Naive B cell (primary cell): ENCODE results near the gene CNPY1. TPM values are rescaled to one million over a fixed set of nuclear protein-coding genes. Genes with fewer than 3 reads are reported as not detected.
A peak's percentile ranks its signal among the peaks of the same experiment; 100 is the strongest.
"Not testable (repeated sequence)": the region's sequence is repeated elsewhere in the genome, so short reads cannot be mapped to it uniquely, and the experiment has no call there.

Source experiments
- ATAC-seq, 2 donors: fragments of 150-1000 bp; cut with Tn5 transposase; 2 replicates each; pipeline ENCODE4 v1.10.0; 2021; ENCODE audit warnings: low read depth in 2 of 2, mild to moderate bottlenecking in 2 of 2, moderate library complexity in 2 of 2
- DNase-seq: peaks from one replicate; pipeline ENCODE4 v3.0.0; 2022
- H3K27ac Mint-ChIP-seq, 6 donors: one replicate each; pipeline ENCODE4 v1.8.0; 2020 to 2022; ENCODE audit warnings: mild to moderate bottlenecking in 6 of 6, mixed read lengths in 6 of 6, moderate library complexity in 5 of 6, inconsistent platforms in 2 of 6
- H3K27me3 Mint-ChIP-seq, 3 donors: one replicate each; pipeline ENCODE4 v1.8.0; 2021 to 2022; ENCODE audit warnings: mixed read lengths in 3 of 3, mild to moderate bottlenecking in 1 of 3
- H3K36me3 Mint-ChIP-seq, 2 donors: one replicate each; pipeline ENCODE4 v1.8.0; 2020 to 2022; ENCODE audit warnings: mixed read lengths in 2 of 2, inconsistent platforms in 1 of 2, mild to moderate bottlenecking in 1 of 2
- H3K4me1 Mint-ChIP-seq, 3 donors: one replicate each; pipeline ENCODE4 v1.8.0; 2020 to 2022; ENCODE audit warnings: mixed read lengths in 3 of 3, inconsistent platforms in 1 of 3, mild to moderate bottlenecking in 1 of 3, moderate library complexity in 1 of 3
- H3K4me3 Mint-ChIP-seq, 8 donors: one replicate each; pipeline ENCODE4 v1.8.0; 2020 to 2022; ENCODE audit warnings: mild to moderate bottlenecking in 8 of 8, mixed read lengths in 8 of 8, moderate library complexity in 8 of 8, inconsistent platforms in 2 of 8
- H3K9me3 Mint-ChIP-seq, 7 donors: one replicate each; pipeline ENCODE4 v1.8.0; 2020 to 2022; ENCODE audit warnings: mixed read lengths in 7 of 7, mild to moderate bottlenecking in 5 of 7, inconsistent platforms in 2 of 7, moderate library complexity in 1 of 7
- polyA plus RNA-seq, 6 donors: library from polyadenylated mRNA; unstranded; fragments of 300-500 nt; fragmentation: Illumina TruSeq; gene quantifications; one replicate each; pipeline ENCODE4 v1.2.3, GENCODE V29; 2021; ENCODE audit warnings: low read depth in 6 of 6

The CNPY1 gene
- not detected for polyA plus RNA-seq

- not testable (repeated sequence) for H3K9me3 Mint-ChIP-seq
Observed at GRCh38 chr7:155546449-155546848, at the start of gene CNPY1. Gene CNPY1 (minus strand): TSS chr7:155546559. CDS start chr7:155545929, 630 bp downstream.

DNA sequence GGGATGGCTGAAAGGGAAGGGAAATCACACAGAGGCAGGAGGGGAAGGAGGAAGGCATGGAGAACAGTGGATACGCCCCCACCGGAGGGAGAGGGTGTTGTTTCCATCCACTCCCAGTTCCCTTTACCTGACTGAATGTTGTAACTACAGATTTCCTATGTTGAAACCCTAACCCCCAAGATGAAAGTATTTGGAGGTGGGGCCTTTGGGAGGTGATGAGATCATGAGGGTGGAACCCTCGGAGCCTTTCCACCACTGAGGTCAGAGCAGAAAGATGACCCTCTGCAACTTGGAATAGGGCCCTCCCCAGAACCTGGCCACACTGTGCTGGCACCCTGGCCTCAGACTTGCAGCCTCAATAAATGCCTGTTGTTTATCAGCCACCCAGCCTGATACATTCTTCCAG is 48.6 kb upstream of the CNPY1 start:
- Mint-ChIP-seq H3K9me3 (no peaks in the 10 kb centered on the region), H3K27me3 (peaks cover 4 to 31% (median 7%) of the 10 kb centered on the region in 3 donors), H3K4me3 (no peak overlapping the region), H3K4me1 (peaks cover 0 to 8% (median 1%) of the 10 kb centered on the region in 3 donors), H3K36me3 (no peaks in the 10 kb centered on the region), H3K27ac (no peak overlapping the region)
- DNase-seq (no peak), ATAC-seq (no peak)

More at GRCh38 chr7:155546449-155546848, at the start of gene CNPY1:
- not testable (repeated sequence) for DNase-seq, H3K36me3 Mint-ChIP-seq, H3K27ac Mint-ChIP-seq, ATAC-seq, H3K4me1 Mint-ChIP-seq
- H3K27me3 Mint-ChIP-seq, result peaks cover 0 to 32% (median 25%) of the 10 kb centered on the region in 3 donors
- H3K4me3 Mint-ChIP-seq, result peak within 1 kb of the TSS in 1 of 8 donors; percentile 82

DNA sequence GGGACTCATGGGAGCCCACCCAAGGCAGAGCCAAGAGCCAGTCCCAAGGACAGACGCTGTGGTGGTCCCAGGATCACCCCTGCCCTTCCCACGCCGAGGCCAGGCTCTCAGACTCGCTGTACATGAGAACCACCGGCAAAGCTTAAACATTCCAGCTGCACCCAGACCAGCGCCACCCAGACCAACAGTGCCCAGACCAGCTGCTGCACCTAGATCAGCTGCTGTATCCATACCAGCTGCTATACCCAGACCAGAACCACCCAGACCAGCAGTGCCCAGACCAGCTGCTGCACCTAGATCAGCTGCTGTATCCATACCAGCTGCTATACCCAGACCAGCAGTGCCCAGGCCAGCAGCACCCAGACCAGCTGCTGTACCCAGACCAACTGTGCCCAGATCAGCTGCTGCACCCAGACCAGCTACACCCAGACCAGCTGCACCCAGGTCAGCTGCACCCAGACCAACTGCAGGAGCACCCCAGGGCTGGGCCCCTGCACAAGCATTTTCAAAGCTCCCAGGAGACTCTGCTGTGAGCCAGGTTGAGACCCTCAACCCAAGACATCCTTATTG is 47.9 kb upstream of the CNPY1 start:
- Mint-ChIP-seq H3K9me3 (no peaks in the 10 kb centered on the region), H3K36me3 (no peaks in the 10 kb centered on the region), H3K4me1 (peaks cover 0 to 8% (median 1%) of the 10 kb centered on the region in 3 donors), H3K27me3 (peaks cover 4 to 26% (median 7%) of the 10 kb centered on the region in 3 donors), H3K4me3 (no peak overlapping the region), H3K27ac (no peak overlapping the region)
- ATAC-seq (no peak), DNase-seq (no peak)

DNA sequence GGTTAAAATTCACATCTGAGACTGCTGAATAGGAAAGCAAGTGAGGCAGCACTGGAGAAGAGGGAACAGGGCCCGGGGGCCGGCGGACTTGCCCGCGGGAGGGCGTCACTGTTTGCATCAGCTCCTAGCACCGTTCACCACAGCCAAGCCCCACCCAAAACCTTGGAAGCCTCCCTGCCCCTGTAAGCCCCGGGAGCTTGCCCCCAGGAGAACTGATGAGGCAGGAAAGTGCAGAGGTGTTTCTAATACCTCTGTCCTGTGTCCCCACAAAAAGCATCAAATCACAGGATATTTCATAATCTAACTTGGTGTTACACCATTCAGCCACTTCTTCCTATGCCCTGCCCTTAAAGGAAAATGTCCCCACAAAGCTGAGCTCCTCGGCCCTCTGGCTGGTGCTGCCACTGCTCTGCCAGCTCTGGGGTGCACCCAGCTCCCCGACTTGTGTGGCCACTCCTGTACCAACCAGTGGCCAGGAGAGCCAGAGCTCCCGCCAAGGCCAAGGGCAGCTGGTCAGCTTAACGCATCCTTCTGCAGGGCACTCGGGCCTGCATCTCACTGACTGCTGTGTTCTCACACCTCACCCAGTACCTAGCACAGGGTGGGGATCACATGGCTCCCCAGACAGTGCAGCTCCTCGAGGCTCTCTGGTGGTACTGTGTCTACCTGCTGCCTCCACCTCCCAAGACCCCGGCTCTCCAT is 47.3 kb upstream of the CNPY1 start:
- DNase-seq, result no peak
- ATAC-seq, result no peak
- Mint-ChIP-seq H3K36me3 (no peaks in the 10 kb centered on the region), H3K4me1 (peaks cover 0 to 3% (median 0%) of the 10 kb centered on the region in 3 donors), H3K27ac (no peak overlapping the region), H3K27me3 (peaks cover 3 to 23% (median 12%) of the 10 kb centered on the region in 3 donors), H3K4me3 (peak overlapping the region in 1 of 8 donors; percentile 16), H3K9me3 (no peaks in the 10 kb centered on the region)

GRCh38 chr7:155591055-155591775 is 44.9 kb upstream of the CNPY1 start:
- DNase-seq, result no peak
- Mint-ChIP-seq H3K27me3 (peaks cover 22 to 44% (median 36%) of the 10 kb centered on the region in 3 donors), H3K27ac (peak overlapping the region in 1 of 6 donors; percentile 44)

GRCh38 chr7:155590215-155591018 is 44.1 kb upstream of the CNPY1 start:
- Mint-ChIP-seq H3K27me3 (peaks cover 30 to 52% (median 44%) of the 10 kb centered on the region in 3 donors), H3K27ac (no peak overlapping the region), H3K4me1 (no peaks in the 10 kb centered on the region), H3K36me3 (no peaks in the 10 kb centered on the region), H3K4me3 (peak overlapping the region in 1 of 8 donors; percentile 70), H3K9me3 (no peaks in the 10 kb centered on the region)
- no peak for DNase-seq
- no peak for ATAC-seq

More at GRCh38 chr7:155591055-155591775, 44.9 kb upstream of the CNPY1 start:
- Mint-ChIP-seq H3K4me1 (no peaks in the 10 kb centered on the region), H3K4me3 (no peak overlapping the region), H3K9me3 (no peaks in the 10 kb centered on the region), H3K36me3 (no peaks in the 10 kb centered on the region)
- ATAC-seq, result no peak

- Mint-ChIP-seq H3K9me3 (no peaks in the 10 kb centered on the region), H3K4me1 (no peaks in the 10 kb centered on the region), H3K36me3 (no peaks in the 10 kb centered on the region), H3K27me3 (peaks cover 39 to 62% (median 54%) of the 10 kb centered on the region in 3 donors), H3K4me3 (no peak overlapping the region), H3K27ac (no peak overlapping the region)
- DNase-seq, result no peak
- ATAC-seq, result no peak
Observed at GRCh38 chr7:155589001-155589980, 42.9 kb upstream of the CNPY1 start.

- H3K27ac Mint-ChIP-seq, result no peak overlapping the region
- peaks cover 39 to 62% (median 62%) of the 10 kb centered on the region in 3 donors for H3K27me3 Mint-ChIP-seq
- no peak for ATAC-seq
- DNase-seq, result no peak
- no peaks in the 10 kb centered on the region for H3K36me3 Mint-ChIP-seq
- H3K4me1 Mint-ChIP-seq, result no peaks in the 10 kb centered on the region
- no peaks in the 10 kb centered on the region for H3K9me3 Mint-ChIP-seq
- no peak overlapping the region for H3K4me3 Mint-ChIP-seq
Observed at GRCh38 chr7:155588468-155588998, 42.2 kb upstream of the CNPY1 start.

DNA sequence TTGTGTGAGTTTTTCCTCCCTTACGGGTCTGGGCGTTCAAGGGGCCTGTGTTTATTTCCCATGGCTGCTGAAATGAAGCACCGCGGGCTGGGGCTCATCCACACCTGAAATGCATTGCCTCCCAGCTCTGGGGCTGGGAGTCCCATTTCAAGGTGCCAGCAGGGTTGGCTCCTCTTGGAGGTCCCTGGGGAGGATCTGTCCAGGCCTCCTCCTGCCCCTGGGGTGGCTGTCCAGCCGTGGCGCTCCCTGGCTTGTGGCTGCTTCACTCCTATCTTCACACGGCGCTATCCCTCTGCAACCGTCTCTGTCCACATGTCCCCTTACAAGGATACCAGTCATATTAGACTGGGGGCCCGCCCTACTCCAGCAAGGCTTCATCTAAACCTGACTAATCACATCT is 41.1 kb upstream of the CNPY1 start:
- DNase-seq (no peak), ATAC-seq (no peak)
- Mint-ChIP-seq H3K4me3 (peak overlapping the region in 1 of 8 donors; percentile 34), H3K4me1 (no peaks in the 10 kb centered on the region), H3K27me3 (peaks cover 47 to 67% (median 64%) of the 10 kb centered on the region in 3 donors), H3K27ac (no peak overlapping the region), H3K36me3 (no peaks in the 10 kb centered on the region), H3K9me3 (no peaks in the 10 kb centered on the region)

- DNase-seq, result no peak
- H3K9me3 Mint-ChIP-seq, result no peaks in the 10 kb centered on the region
- peak overlapping the region in 1 of 6 donors; percentile 17 for H3K27ac Mint-ChIP-seq
- H3K4me1 Mint-ChIP-seq, result no peaks in the 10 kb centered on the region
- H3K4me3 Mint-ChIP-seq, result no peak overlapping the region
- H3K36me3 Mint-ChIP-seq, result no peaks in the 10 kb centered on the region
- no peak for ATAC-seq
- H3K27me3 Mint-ChIP-seq, result peaks cover 48 to 65% (median 65%) of the 10 kb centered on the region in 3 donors
Observed at GRCh38 chr7:155586843-155587440, 40.6 kb upstream of the CNPY1 start.

- Mint-ChIP-seq H3K27ac (no peak overlapping the region), H3K4me3 (no peak overlapping the region), H3K9me3 (no peaks in the 10 kb centered on the region), H3K4me1 (no peaks in the 10 kb centered on the region), H3K36me3 (no peaks in the 10 kb centered on the region), H3K27me3 (peaks cover 48 to 65% (median 63%) of the 10 kb centered on the region in 3 donors)
- DNase-seq (no peak), ATAC-seq (no peak)
Observed at GRCh38 chr7:155585951-155586350, 39.6 kb upstream of the CNPY1 start.

DNA sequence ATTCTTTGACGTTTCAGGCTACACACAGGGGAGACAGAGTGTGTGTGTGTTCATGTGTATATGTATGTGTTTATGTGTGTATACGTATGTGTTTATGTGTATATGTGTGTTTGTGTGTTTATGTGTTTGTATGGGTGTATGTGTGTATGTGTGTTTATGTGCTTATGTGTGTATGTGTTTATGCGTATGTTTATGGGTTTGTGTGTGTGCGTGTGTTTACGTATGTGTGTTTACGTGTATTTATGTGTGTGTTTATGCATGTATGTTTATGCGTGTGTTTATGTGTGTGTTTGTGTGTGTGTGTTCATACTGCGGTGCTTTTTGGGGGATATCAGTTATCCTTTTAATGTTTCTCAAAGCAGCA is 39.2 kb upstream of the CNPY1 start:
- no peaks in the 10 kb centered on the region for H3K4me1 Mint-ChIP-seq
- H3K9me3 Mint-ChIP-seq, result no peaks in the 10 kb centered on the region
- no peak overlapping the region for H3K4me3 Mint-ChIP-seq
- no peaks in the 10 kb centered on the region for H3K36me3 Mint-ChIP-seq
- H3K27me3 Mint-ChIP-seq, result peaks cover 50 to 65% (median 63%) of the 10 kb centered on the region in 3 donors
- no peak overlapping the region for H3K27ac Mint-ChIP-seq
- no peak for DNase-seq
- ATAC-seq, result no peak
